SK-N-SH (cell line): Measurements from ENCODE around the gene ECM1. TPM values are rescaled to one million over a fixed set of nuclear protein-coding genes. Genes with fewer than 3 reads are reported as not detected.

ENCODE experiments used
- CTCF ChIA-PET: fragments of 300-600, 350-600 bp; formaldehyde crosslinking; extraction: SDS; loops from one replicate; lab custom pipeline; 2021; lab: Yijun Ruan, JAX
- POLR2A ChIA-PET: fragments of 350-600 bp; sonication (Branson Sonifier 250); formaldehyde crosslinking; extraction: SDS; loops from one replicate; lab custom pipeline; 2020; ENCODE audit warnings: antibody characterized with exemption, inconsistent platforms; lab: Yijun Ruan, JAX
- DNase-seq: peaks from one replicate; pipeline ENCODE4 v3.0.0; 2012
- H2AFZ ChIP-seq: fragments of 200-600 bp; sonication (generic); 2 replicates; pipeline ENCODE4 v1.8.1; 2016; ENCODE audit warnings: antibody characterized with exemption, mild to moderate bottlenecking, low read depth
- H3F3A ChIP-seq: fragments of 200-600 bp; sonication (generic); replicated peaks from 2 replicates; pipeline ENCODE3; 2016; ENCODE audit warnings: antibody characterized with exemption, mild to moderate bottlenecking; ENCODE audit not compliant: insufficient read depth
- H3K27ac ChIP-seq, 2 experiments: fragments of 200-500 bp in 1 of 2; fragments of 200-600 bp in 1 of 2; sonication (Bioruptor generic) in 1 of 2; sonication (generic), shearing (Covaris generic) in 1 of 2; 2 replicates each; pipeline versions ENCODE4 v1.5.1 to v1.6.1; 2014 to 2016; ENCODE audit warnings: low read depth in 2 of 2, inconsistent platforms in 1 of 2, low read length in 1 of 2, mild to moderate bottlenecking in 1 of 2, mixed read lengths in 1 of 2
- H3K27me3 ChIP-seq: fragments of 200-600 bp; sonication (generic), shearing (Covaris generic); 2 replicates; pipeline ENCODE4 v1.6.1; 2016; ENCODE audit warnings: mixed run types; ENCODE audit not compliant: insufficient read depth
- H3K36me3 ChIP-seq, 2 experiments: fragments of 200-500 bp in 1 of 2; fragments of 200-600 bp in 1 of 2; sonication (Bioruptor generic) in 1 of 2; sonication (generic) in 1 of 2; replicated peaks in 1 of 2; 2 replicates each; pipeline versions ENCODE3 to v1.5.1; 2014 to 2016; ENCODE audit warnings: low read length in 1 of 2, mild to moderate bottlenecking in 1 of 2; ENCODE audit not compliant: insufficient read depth in 2 of 2, control insufficient read depth in 1 of 2
- H3K4me1 ChIP-seq, 2 experiments: fragments of 200-500 bp in 1 of 2; fragments of 200-600 bp in 1 of 2; sonication (Bioruptor generic) in 1 of 2; sonication (generic), shearing (Covaris generic) in 1 of 2; 2 replicates each; pipeline versions ENCODE4 v1.5.1 to v1.6.1; 2014 to 2016; ENCODE audit warnings: low read depth in 1 of 2, low read length in 1 of 2, mixed run types in 1 of 2; ENCODE audit not compliant: insufficient read depth in 2 of 2, control insufficient read depth in 1 of 2
- H3K4me2 ChIP-seq: fragments of 200-600 bp; sonication (generic), shearing (Covaris generic); 2 replicates; pipeline ENCODE4 v1.6.1; 2017; ENCODE audit warnings: mixed run types
- H3K4me3 ChIP-seq, 2 experiments: fragments of 200-500 bp in 1 of 2; fragments of 200-600 bp in 1 of 2; sonication (Bioruptor generic) in 1 of 2; sonication (generic), shearing (Covaris generic) in 1 of 2; 2 replicates each; pipeline versions ENCODE4 v1.5.1 to v1.8.1; 2014 to 2016; ENCODE audit warnings: low read depth in 2 of 2, inconsistent platforms in 1 of 2, low read length in 1 of 2, mild to moderate bottlenecking in 1 of 2, mixed read lengths in 1 of 2, moderate library complexity in 1 of 2
- H3K79me2 ChIP-seq: fragments of 200-600 bp; sonication (generic); 2 replicates; pipeline ENCODE4 v1.8.1; 2017; ENCODE audit warnings: mild to moderate bottlenecking; ENCODE audit not compliant: insufficient read depth
- H3K9ac ChIP-seq: fragments of 200-600 bp; sonication (generic); 2 replicates; pipeline ENCODE4 v1.6.1; 2017; ENCODE audit warnings: mixed run types
- H3K9me2 ChIP-seq: fragments of 200-600 bp; sonication (generic); 2 replicates; pipeline ENCODE4 v1.6.1; 2017; ENCODE audit warnings: mixed run types
- H3K9me3 ChIP-seq: fragments of 200-600 bp; sonication (generic); 2 replicates; pipeline ENCODE4 v1.6.1; 2017; ENCODE audit warnings: mixed run types, mild to moderate bottlenecking, moderate library complexity
- H4K20me1 ChIP-seq: fragments of 200-600 bp; sonication (generic); 2 replicates; pipeline ENCODE4 v1.6.1; 2017; ENCODE audit warnings: mild to moderate bottlenecking, mixed run types; ENCODE audit not compliant: insufficient read depth
- JUND ChIP-seq: IDR thresholded peaks from 2 replicates; pipeline ENCODE4 v1.4.0; 2012
- NFIC ChIP-seq: IDR thresholded peaks from 2 replicates; pipeline ENCODE4 v1.4.0; 2012; ENCODE audit warnings: borderline replicate concordance
- RXRA ChIP-seq: IDR thresholded peaks from 2 replicates; pipeline ENCODE4 v1.4.0; 2012; ENCODE audit warnings: low read depth, mild to moderate bottlenecking, borderline replicate concordance
- SIN3A ChIP-seq: IDR thresholded peaks from 2 replicates; pipeline ENCODE4 v1.6.1; 2012; ENCODE audit warnings: low read depth, mild to moderate bottlenecking, low read length, moderate library complexity, borderline replicate concordance
- SMC3 ChIP-seq: IDR thresholded peaks from 2 replicates; pipeline ENCODE4 v1.6.1; 2012; ENCODE audit warnings: low read depth, low read length, improper control_type of control experiment
- WGBS: methylation state at CpG from one replicate; pipeline ENCODE4 v1.1.6; 2017; ENCODE audit warnings: low lambda C conversion rate; 5-methylcytosine and 5-hydroxymethylcytosine counted together
- polyA plus RNA-seq, 3 experiments: library from polyadenylated mRNA; depleted of rRNA; stranded (reverse); fragments of >200 nt; gene quantifications; 2 replicates each; pipeline ENCODE4 v1.2.3, GENCODE V29; 2012
- TF ChIP-seq, protein P1 (sequence below): fragments of 150-350 bp; IDR thresholded peaks from 2 replicates; pipeline ENCODE4 v1.6.1; 2017; ENCODE audit warnings: antibody characterized with exemption, low read length, low read depth, borderline replicate concordance
- TF ChIP-seq, protein P2 (sequence below): IDR thresholded peaks from 2 replicates; pipeline ENCODE4; 2012
- TF ChIP-seq, protein P3 (sequence below): fragments of 150-350 bp; IDR thresholded peaks from 2 replicates; pipeline ENCODE4 v1.6.1; 2016; ENCODE audit warnings: mild to moderate bottlenecking, low read depth, low read length

ECM1 gene
- polyA plus RNA-seq, 1 of the 3 experiments (the other 2 are of a cell fraction): 32.3 TPM

DNA sequence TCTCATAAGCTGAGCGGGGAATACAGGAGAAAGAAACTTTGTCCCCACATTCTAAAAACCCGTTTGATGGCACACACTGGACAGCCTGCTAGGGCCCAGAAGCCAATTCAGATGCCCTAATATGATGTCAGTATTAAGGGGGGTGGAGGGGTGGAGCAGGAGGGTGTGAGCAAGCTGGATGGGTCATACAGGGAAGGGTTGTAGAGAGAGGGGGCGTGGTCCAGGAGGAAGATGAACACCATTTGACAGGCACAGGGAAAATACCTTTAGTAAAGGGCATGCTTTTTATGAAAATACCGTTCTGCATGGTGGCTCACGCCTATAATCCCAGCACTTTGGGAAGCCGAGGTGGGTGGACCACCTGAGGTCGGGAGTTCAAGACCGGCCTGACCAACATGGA is 14.7 kb upstream of the ECM1 start:
- DNase-seq: no peak
- Histone ChIP-seq H3K9me3 (no peaks in the 10 kb centered on the region), H3K27me3 (no peaks in the 10 kb centered on the region), H3K79me2 (peaks cover 1% of the 10 kb centered on the region), H3K4me2 (no peak overlapping the region), H3K4me1 (peaks cover 0 to under 1% of the 10 kb centered on the region in 2 experiments; a peak in 1 of 4 replicates), H3K4me3 (no peak overlapping the region), H3K9ac (no peak overlapping the region), H4K20me1 (no peaks in the 10 kb centered on the region), H3K36me3 (peaks cover 14 to 41% of the 10 kb centered on the region in 2 experiments), H3K27ac (no peak overlapping the region), H2AFZ (no peak overlapping the region), H3K9me2 (no peaks in the 10 kb centered on the region), H3F3A (peaks cover 5% of the 10 kb centered on the region)
- TF ChIP-seq, protein P1, sequence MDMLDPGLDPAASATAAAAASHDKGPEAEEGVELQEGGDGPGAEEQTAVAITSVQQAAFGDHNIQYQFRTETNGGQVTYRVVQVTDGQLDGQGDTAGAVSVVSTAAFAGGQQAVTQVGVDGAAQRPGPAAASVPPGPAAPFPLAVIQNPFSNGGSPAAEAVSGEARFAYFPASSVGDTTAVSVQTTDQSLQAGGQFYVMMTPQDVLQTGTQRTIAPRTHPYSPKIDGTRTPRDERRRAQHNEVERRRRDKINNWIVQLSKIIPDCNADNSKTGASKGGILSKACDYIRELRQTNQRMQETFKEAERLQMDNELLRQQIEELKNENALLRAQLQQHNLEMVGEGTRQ: no peak
- TF ChIP-seq NFIC: no peak
- no peak for TF ChIP-seq SMC3
- TF ChIP-seq, protein P2, sequence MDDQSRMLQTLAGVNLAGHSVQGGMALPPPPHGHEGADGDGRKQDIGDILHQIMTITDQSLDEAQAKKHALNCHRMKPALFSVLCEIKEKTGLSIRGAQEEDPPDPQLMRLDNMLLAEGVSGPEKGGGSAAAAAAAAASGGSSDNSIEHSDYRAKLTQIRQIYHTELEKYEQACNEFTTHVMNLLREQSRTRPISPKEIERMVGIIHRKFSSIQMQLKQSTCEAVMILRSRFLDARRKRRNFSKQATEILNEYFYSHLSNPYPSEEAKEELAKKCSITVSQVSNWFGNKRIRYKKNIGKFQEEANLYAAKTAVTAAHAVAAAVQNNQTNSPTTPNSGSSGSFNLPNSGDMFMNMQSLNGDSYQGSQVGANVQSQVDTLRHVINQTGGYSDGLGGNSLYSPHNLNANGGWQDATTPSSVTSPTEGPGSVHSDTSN: no peak
- ChIA-PET POLR2A (no interaction called here), CTCF (no interaction called here)
- 95% methylated on average over 8 of the region's 8 CpGs for WGBS

GRCh38 chr1:150498342-150498741 is 9.6 kb upstream of the ECM1 start:
- no peak overlapping the region for H3K9ac ChIP-seq

More at GRCh38 chr1:150498342-150498741, 9.6 kb upstream of the ECM1 start:
- no peak for DNase-seq
- TF ChIP-seq JUND: no peak
- TF ChIP-seq, protein P3, sequence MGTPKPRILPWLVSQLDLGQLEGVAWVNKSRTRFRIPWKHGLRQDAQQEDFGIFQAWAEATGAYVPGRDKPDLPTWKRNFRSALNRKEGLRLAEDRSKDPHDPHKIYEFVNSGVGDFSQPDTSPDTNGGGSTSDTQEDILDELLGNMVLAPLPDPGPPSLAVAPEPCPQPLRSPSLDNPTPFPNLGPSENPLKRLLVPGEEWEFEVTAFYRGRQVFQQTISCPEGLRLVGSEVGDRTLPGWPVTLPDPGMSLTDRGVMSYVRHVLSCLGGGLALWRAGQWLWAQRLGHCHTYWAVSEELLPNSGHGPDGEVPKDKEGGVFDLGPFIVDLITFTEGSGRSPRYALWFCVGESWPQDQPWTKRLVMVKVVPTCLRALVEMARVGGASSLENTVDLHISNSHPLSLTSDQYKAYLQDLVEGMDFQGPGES: no peak
- no peak for TF ChIP-seq SMC3
- no peak for TF ChIP-seq SIN3A
- no peak for TF ChIP-seq RXRA
- H3K9me2 ChIP-seq: no peaks in the 10 kb centered on the region
- H3K4me2 ChIP-seq: no peak overlapping the region
- no peaks in the 10 kb centered on the region for H4K20me1 ChIP-seq
- ChIA-PET POLR2A (interaction anchor here (0.9 to 1.3 kb wide), 2 partner anchors 9 to 17 kb away, joined by 3 to 4 read pairs; partner anchors contain the start of gene FALEC), CTCF (interaction anchor here (1.1 to 2.6 kb wide), 3 partner anchors 18 to 62 kb away, joined by 3 to 7 read pairs (median 4); no protein-coding TSS in a partner anchor)
- no peaks in the 10 kb centered on the region for H3K4me1 ChIP-seq
- H2AFZ ChIP-seq: no peak overlapping the region
- no peak overlapping the region for H3K27ac ChIP-seq
- peaks cover 5 to 8% of the 10 kb centered on the region in 2 experiments for H3K36me3 ChIP-seq
- 86% methylated on average over 6 of the region's 10 CpGs for WGBS
- no peaks in the 10 kb centered on the region for H3K79me2 ChIP-seq
- H3K9me3 ChIP-seq: no peaks in the 10 kb centered on the region
- no peak overlapping the region for H3K4me3 ChIP-seq
- H3F3A ChIP-seq: no peaks in the 10 kb centered on the region
- no peaks in the 10 kb centered on the region for H3K27me3 ChIP-seq
